IPS-15b (cell line): Measurements from ENCODE around the gene MEN1.
"Not testable (repeated sequence)": the region's sequence is repeated elsewhere in the genome, so short reads cannot be mapped to it uniquely, and the experiment has no call there.

Experiments
- H3K27me3 ChIP-seq: one replicate; pipeline ENCODE4 v1.6.1; 2013; ENCODE audit warnings: low read length; ENCODE audit not compliant: control insufficient read depth, insufficient read depth
- H3K36me3 ChIP-seq: one replicate; pipeline ENCODE4 v1.6.1; 2013; ENCODE audit warnings: low read length; ENCODE audit not compliant: control insufficient read depth, insufficient read depth
- H3K4me1 ChIP-seq: one replicate; pipeline ENCODE4 v1.6.1; 2013; ENCODE audit warnings: mild to moderate bottlenecking, low read length; ENCODE audit not compliant: control insufficient read depth, insufficient read depth
- H3K4me3 ChIP-seq: one replicate; pipeline ENCODE4 v1.5.1; 2013; ENCODE audit warnings: low read depth, low read length
- H3K9ac ChIP-seq: one replicate; pipeline ENCODE4 v1.6.1; 2013; ENCODE audit warnings: low read depth, mild to moderate bottlenecking, low read length
- H3K9me3 ChIP-seq: one replicate; pipeline ENCODE4 v1.6.1; 2013; ENCODE audit warnings: mild to moderate bottlenecking, low read length; ENCODE audit not compliant: control insufficient read depth, insufficient read depth

MEN1 gene

GRCh38 chr11:64823568-64824119, 13.3 kb upstream of the MEN1 start:
- no peaks in the 10 kb centered on the region for H3K27me3 ChIP-seq
- no peak overlapping the region for H3K9ac ChIP-seq
- no peak overlapping the region for H3K4me3 ChIP-seq
- H3K9me3 ChIP-seq, result no peaks in the 10 kb centered on the region
- H3K36me3 ChIP-seq, result peaks cover 24% of the 10 kb centered on the region
- no peaks in the 10 kb centered on the region for H3K4me1 ChIP-seq

GRCh38 chr11:64817476-64817875, 7.1 kb upstream of the MEN1 start:
- H3K9ac ChIP-seq, result no peak overlapping the region
- H3K4me3 ChIP-seq, result no peak overlapping the region

GRCh38 chr11:64815433-64815832, 5.1 kb upstream of the MEN1 start:
- not testable (repeated sequence) for H3K4me3 ChIP-seq, H3K4me1 ChIP-seq, H3K9me3 ChIP-seq, H3K9ac ChIP-seq, H3K27me3 ChIP-seq, H3K36me3 ChIP-seq

More at GRCh38 chr11:64817476-64817875, 7.1 kb upstream of the MEN1 start:
- H3K36me3 ChIP-seq, result no peaks in the 10 kb centered on the region
- no peaks in the 10 kb centered on the region for H3K27me3 ChIP-seq
- H3K4me1 ChIP-seq, result no peaks in the 10 kb centered on the region
- H3K9me3 ChIP-seq, result no peaks in the 10 kb centered on the region

GRCh38 chr11:64814712-64815187, 4.4 kb upstream of the MEN1 start:
- H3K36me3 ChIP-seq, result no peaks in the 10 kb centered on the region
- no peaks in the 10 kb centered on the region for H3K9me3 ChIP-seq
- no peaks in the 10 kb centered on the region for H3K27me3 ChIP-seq
- H3K4me1 ChIP-seq, result no peaks in the 10 kb centered on the region
- H3K4me3 ChIP-seq, result no peak overlapping the region
- no peak overlapping the region for H3K9ac ChIP-seq

- Histone ChIP-seq H3K36me3 (no peaks in the 10 kb centered on the region), H3K9ac (no peak overlapping the region), H3K4me1 (peaks cover 3% of the 10 kb centered on the region), H3K4me3 (no peak overlapping the region), H3K9me3 (no peaks in the 10 kb centered on the region), H3K27me3 (no peaks in the 10 kb centered on the region)
Measured at GRCh38 chr11:64813826-64814225, 3.5 kb upstream of the MEN1 start.

- Histone ChIP-seq H3K4me3 (peak overlapping the region; percentile 53), H3K9ac (no peak overlapping the region), H3K27me3 (no peaks in the 10 kb centered on the region), H3K9me3 (no peaks in the 10 kb centered on the region), H3K36me3 (peaks cover 17% of the 10 kb centered on the region), H3K4me1 (peaks cover 3% of the 10 kb centered on the region)
Measured at GRCh38 chr11:64810891-64811272, 531 bp upstream of the MEN1 start.

- H3K36me3 ChIP-seq, result peaks cover 27% of the 10 kb centered on the region
- no peaks in the 10 kb centered on the region for H3K9me3 ChIP-seq
- H3K27me3 ChIP-seq, result no peaks in the 10 kb centered on the region
- H3K4me3 ChIP-seq, result peak overlapping the region; percentile 70
- peak overlapping the region; percentile 47 for H3K9ac ChIP-seq
- peaks cover 3% of the 10 kb centered on the region for H3K4me1 ChIP-seq
Measured at GRCh38 chr11:64809781-64810241, 540 bp downstream of the MEN1 start.

- no peak overlapping the region for H3K9ac ChIP-seq
- H3K27me3 ChIP-seq, result no peaks in the 10 kb centered on the region
- H3K36me3 ChIP-seq, result peaks cover 30% of the 10 kb centered on the region
- H3K9me3 ChIP-seq, result no peaks in the 10 kb centered on the region
- peaks cover 6% of the 10 kb centered on the region for H3K4me1 ChIP-seq
- H3K4me3 ChIP-seq, result no peak overlapping the region
Measured at GRCh38 chr11:64805481-64805880, 4.9 kb downstream of the MEN1 start.

- H3K4me1 ChIP-seq, result peaks cover 6% of the 10 kb centered on the region
- H3K36me3 ChIP-seq, result peaks cover 30% of the 10 kb centered on the region
- no peaks in the 10 kb centered on the region for H3K27me3 ChIP-seq
- H3K9me3 ChIP-seq, result no peaks in the 10 kb centered on the region
- no peak overlapping the region for H3K9ac ChIP-seq
- H3K4me3 ChIP-seq, result peak overlapping the region; percentile 71
Measured at GRCh38 chr11:64804346-64805210, 5.8 kb downstream of the MEN1 start.

- H3K4me3 ChIP-seq, result peak overlapping the region; percentile 71
- peaks cover 30% of the 10 kb centered on the region for H3K36me3 ChIP-seq
- peaks cover 3% of the 10 kb centered on the region for H3K4me1 ChIP-seq
- H3K9me3 ChIP-seq, result no peaks in the 10 kb centered on the region
- peak overlapping the region; percentile 50 for H3K9ac ChIP-seq
- no peaks in the 10 kb centered on the region for H3K27me3 ChIP-seq
Measured at GRCh38 chr11:64803846-64804345, 6.5 kb downstream of the MEN1 start.

GRCh38 chr11:64803158-64803845, 7.0 kb downstream of the MEN1 start, which contains the start of gene MAP4K2:
Gene MAP4K2 (minus strand): TSS chr11:64803214. CDS start chr11:64803149, 65 bp downstream.
- Histone ChIP-seq H3K9ac (peak within 1 kb of the TSS; percentile 50), H3K4me3 (peak within 1 kb of the TSS; percentile 71), H3K9me3 (no peaks in the 10 kb centered on the region), H3K36me3 (peaks cover 30% of the 10 kb centered on the region), H3K4me1 (peaks cover 3% of the 10 kb centered on the region), H3K27me3 (no peaks in the 10 kb centered on the region)
